Activated CD4-positive, alpha-beta T cell treated with anti-CD3 and anti-CD28 coated beads for 24 hours (primary cell): ENCODE measurements around the gene GFPT1.

ENCODE experiments used
- DNase-seq, 2 donors: peaks; one replicate each; pipeline ENCODE4 v3.0.0-alpha.2; 2020; ENCODE audit warnings: low read depth in 2 of 2

Gene GFPT1

DNA sequence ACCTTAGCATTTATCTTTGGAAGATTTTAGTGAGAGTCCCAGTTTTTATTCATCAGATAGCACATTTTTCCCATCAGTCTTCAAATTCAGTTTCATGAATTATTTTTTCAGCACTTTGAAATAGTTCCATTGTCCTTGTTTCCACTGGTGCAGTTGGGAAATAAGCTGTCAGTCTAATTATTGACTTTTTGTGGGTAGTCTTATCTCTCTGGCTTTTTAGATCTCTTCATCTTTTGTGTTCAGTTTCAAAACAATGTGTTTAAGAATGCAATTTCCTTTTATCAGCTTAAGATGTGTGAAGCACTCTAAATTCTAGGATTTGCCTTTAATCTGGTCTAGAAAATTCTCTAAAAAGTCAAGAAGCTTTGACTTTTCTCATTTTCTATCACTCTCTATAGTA, 70.5 kb downstream of the GFPT1 start:
- no peak for DNase-seq

DNA sequence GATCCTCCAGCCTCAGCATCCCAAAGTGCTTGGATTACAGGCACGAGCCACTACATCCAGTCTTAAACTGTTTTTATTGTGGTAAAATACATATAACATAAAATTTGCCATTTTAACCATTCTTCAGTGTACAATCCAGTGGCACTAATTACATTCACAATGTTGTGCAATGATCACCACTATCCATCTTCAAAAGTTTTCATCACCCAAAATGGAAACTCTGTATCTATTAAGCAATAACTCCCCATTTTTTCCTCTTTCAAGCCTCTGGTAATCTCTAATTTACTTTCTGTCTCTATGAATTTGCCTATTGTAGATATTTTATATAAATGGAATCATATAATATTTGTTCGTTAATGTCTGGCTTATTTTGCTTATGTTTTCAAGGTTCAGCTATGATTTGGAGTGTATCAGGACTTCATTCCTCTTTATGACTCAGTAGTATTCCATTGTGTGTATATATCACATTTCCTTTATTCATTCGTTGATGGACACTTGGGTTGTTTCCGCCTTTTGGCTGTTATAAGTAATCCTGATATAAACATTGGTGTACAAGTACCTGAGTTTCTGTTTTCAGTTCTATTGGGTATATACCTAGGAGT, 71.8 kb downstream of the GFPT1 start:
- DNase-seq = no peak

DNA sequence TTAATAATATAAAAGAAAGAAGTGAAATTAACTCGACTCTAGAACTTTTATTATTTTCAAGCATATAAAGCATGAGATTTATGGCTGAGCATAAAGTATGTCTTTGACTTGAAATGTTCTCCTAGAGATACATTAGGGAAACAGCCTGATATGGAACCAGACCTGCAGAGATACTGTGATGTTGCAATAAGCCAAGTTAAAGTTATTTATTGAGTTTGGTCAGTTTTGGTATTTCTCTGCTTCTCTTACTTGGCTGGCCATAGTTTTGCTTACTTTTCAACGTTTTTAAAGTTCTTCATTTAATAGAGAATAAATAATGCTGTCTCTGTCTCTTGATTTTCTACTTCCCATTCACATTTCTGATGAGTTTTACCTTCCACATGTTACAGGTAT, 76.0 kb downstream of the GFPT1 start:
- DNase-seq = no peak

DNA sequence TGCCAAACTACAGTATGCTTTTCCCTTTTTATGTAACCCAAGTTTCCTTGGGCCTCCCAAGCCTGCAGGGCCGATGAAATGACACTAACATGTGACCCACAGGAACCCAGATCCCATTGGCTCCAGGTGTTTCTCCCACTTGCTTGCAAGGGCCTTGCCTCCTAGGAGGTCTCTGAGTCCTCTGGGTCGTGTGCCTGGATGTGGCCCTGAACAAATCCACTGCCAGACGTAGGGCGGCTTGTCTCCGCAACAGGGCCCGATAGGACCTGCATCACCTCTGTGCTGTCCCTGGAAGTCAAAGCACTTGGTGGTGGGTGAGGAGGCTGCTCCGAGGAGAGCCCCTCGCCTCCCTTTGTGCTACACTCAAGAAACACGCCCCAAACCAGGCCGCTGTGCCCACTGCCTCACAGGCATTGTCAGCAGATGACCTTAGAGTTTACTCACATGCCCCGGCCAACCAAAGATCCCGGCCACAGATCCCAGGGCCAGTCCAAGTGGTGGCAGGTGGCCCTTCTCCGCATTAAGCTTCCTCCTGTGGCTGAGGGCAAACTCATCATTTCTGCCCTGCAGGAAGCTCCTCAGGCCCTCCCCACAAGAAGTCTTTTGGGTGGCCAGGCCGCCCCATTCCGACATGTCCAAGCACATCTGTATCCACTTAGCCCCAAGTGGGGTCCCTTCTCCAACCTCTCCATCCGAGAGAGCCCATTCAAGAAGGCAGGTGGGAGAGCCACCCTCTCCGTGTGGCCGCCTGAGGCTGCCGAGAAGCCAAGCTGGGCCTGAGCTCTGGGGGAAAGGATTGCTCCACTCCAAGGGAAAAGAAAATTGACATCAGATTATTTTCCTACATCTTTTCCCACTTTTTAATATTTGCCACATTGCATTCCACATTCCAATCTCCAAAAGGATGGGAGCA, 76.7 kb downstream of the GFPT1 start:
- DNase-seq = no peak

DNA sequence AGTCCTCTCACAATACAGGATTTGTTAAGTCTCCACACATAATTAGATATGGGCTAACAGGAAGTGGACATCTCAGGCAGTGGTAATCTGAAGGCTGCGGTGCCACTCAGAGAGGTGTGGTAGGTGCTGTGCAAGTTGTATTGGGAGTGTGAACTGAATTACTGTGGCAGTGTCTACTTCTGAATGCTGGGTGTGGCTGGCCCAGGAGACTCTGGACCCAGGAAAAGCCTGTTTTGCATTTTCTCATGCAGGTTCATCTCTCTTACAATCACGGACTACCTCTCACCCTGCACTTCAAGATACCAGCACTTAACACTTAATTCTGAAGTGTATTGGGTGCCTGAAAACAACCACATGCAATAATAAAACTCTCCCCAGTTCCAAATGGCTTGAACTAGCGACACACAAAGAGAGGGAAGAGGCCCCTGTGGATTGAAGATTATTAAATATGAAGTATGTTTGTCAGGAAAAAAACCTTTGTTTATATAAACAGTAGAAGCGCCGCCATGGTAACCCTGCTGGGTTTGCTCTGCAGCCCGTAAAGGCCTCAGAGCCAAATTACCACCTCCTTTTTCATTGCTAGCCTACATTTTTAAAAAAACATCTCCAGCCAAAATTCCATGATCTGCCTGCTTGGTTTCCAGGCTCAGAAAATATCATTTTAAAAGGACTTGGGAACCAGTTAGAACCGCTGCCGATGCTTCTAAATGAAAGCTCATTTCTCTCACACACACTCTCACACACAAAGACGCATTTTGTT, 77.5 kb downstream of the GFPT1 start:
- DNase-seq = no peak

DNA sequence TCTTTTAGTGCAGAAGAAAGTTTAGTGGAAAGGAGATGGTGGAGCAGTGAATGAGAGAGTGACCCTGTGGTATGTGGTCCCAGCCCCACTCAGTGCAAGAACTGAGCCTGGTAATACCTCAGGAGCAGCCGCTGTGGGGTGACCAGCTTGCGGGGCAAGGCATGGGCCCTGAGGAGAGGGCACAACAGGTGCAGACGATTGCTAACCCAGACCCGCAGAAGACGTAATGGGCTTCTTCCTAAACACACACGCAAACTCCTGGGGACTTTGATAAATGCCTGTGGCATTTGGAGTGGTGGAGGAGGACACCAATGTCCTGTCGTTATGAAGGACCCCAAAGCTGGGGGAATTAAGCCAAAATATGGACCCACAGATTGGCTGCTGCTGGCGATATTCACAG, 78.7 kb downstream of the GFPT1 start:
- no peak for DNase-seq

DNA sequence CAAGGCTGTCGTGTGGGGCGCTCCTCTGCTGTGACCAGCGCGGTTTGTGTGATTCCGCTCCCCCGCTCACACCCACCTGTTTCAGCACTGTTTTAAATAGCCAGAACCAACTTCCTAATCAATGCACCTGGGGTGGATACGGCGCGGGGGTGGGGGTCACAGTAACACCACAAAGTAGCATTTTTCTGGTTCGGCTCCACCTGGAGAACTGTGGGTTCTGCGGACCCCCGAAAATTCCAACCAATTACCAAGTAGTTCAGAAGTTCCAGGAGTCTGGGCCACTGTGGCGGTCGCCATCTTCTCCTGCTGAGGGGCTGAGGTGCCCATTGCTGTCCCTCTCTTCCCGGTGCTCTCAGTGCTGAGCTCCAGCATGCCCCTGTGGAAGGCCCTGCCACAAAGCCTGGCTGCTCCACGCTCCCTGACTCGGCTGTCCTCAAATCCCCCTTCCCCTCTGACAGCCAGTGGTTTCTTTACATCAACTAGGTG, 79.4 kb downstream of the GFPT1 start:
- DNase-seq = no peak

DNA sequence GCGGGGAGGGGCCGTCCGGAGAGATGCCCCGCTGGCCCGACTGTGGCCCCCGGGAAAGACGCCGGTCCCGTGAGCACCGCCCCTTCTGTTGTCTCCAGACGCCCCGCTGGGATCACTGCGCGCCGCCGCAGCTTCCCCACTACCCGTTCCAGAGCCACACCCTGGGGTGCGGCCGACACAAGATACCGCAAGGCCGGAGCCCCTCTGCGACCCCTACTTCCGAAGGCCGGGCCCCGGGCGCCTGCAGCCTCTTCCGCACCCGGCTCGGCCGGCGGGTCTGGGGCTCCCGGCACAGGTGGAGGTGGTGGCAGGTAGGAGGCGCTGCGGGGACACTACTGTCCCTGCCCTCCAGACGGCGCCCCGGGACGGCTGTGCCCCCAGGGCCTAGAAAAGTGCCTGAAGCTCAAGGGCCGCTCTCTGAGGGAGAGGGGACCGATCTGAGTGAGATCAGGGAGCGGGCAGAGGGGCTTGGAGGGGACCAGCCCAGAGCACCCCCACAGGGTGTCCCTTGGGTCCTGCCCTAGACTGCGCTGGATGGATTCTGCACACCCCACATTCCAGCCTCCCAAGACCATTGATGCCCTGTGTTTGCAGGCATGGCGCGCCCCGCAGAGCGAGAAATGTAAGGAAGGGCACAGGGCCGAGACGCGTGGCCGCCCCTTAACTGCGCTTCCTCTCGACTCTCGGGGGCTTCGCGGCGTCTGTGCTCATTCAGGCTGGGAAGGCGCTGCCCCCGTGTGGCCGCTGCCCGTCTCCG, 80.0 kb downstream of the GFPT1 start:
- peak; percentile 49 to 58 for DNase-seq

DNA sequence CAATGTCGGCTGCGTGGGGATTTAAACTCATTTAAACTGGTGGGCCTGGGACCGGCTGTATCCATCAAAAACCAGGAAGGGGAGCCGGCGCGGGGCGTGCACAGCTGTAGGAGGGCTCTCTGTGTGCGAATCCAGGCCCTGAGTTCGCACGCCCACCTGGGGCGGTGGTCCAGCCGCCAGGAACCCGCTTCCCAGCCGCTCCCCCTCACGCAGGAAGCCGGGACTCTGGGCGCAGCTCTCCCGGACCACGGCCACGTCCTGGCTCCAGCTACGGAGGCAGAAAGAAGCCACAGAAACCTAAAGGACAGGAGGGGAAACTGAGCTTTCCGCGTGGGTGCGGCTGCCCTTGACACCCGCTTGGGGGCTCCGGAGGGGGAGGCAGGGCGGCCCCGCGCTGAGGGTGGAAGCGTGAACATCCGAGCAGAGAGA, 80.6 kb downstream of the GFPT1 start:
- DNase-seq = no peak

DNA sequence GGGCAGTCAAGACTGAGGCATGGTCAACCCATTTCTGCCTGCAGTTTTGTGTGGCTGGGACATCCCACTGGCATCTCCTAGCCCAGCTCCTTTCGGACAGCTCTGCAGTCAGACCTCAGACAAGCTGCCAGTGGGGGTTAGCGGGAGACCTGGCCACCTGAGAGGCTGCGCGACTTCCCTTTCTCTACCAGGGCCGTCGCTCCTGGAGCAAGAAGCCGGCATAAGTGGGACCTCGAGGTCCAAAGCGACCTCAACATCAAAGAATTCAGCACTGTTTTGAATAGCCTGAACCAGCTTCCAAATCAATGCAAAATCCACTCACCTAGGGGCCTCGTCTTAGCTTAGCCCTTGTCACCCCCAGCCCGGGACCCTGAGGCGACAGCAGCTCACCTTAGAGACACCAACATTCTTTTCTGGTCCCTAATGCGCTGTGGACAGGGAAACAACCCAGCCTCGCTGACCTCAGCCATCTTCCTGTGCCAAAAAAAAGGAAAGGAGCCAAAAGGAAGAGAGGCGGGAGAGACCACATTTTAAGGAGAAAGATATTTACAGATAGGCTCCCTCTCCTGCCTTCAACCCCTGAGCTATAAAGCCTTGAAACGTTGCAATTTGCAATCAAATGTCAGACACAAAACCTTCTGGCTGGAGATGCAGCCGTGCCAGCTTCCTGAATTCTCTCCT, 81.2 kb downstream of the GFPT1 start:
- DNase-seq = no peak

DNA sequence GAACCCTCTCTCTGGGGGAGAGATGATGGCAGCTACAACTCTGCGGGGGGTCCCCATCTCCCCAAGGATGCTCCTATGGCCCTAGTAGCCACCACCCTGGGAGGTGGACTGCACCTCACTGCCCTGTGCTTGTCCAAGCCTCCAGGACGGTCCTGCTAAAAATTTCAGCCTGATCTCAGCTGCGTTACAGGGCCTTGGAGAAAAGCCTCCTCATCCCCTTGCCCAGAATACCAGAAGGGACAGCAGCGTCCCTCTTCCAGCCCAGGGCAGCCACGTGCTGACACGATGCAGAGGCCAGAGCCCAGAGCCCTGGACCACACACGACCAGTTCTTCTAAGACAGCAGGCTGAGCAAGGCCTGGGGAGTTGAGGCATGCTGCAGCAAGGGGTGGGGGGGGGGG, 81.9 kb downstream of the GFPT1 start:
- no peak for DNase-seq

DNA sequence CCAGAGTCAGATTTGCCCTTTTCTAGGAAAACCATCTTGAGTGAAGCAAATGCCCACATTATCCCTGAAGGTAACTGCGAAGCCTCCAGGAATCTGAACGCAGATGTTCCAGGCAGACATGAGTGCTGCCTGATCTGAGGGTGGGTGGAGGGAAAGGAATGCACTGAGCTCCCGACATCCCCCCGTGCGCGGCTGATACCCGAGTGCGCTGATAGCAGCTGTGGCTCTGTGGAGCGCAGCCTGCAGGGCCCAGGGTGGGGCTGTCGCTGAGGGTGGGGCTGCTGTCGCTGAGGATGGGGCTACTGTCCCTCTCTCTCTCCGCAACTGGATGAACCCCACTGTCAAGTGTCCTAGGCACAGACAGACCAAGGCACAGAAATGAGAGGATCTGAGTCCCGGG, 82.4 kb downstream of the GFPT1 start:
- no peak for DNase-seq

DNA sequence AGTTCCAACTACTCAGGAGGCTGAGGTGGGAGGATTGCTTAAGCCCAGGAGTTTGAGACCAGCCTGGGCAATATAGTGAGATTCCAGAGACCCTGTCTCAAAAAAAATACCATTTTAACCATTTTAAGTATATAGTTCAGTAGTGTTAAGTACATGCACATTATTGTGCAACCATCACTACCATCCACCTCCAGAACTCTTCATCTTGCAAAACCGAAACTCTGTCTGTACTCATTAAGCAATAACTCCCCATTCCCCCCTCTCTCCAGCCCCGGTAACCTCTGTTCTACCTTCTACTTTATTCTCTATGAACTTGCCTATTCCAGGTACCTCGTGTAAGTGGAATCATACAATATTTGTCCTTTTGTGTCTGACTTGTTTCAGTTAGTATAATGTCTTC, 86.4 kb downstream of the GFPT1 start:
- DNase-seq = no peak

DNA sequence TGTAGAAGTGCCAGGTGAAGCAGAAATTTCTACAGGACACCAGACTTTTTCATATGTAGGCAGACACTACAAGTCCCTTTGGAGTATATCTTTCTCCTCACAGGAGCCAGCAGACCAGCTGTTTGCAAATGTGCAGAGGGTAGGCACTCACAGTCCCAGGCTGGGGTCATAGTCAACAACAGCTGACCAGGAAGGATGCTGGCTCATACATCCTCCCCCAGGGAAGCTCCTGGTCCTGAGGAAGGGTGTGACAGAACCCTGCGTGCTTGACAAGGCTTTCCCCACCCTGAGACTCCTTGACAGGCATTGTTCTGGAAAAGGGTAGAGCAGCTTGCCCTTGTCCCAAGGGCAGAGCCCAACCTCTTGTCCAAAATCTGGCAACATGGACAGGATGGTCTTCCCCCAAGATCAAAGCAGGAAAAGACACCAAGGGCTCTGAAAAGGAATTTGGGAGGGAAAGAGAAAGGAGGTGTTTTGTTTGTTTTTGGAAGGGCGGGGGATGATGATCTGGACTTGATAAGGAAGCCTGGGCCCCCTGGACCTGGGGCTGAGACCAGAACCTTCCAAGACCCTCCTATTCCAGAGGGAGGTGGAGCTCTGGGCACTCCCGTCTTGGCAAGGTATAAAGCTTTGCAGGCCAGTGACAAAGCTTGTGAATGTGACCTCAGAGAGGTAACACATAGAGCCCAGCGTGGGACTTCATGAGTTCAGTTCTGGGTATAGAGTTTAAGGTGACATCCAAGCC, 87.1 kb downstream of the GFPT1 start:
- DNase-seq = no peak

DNA sequence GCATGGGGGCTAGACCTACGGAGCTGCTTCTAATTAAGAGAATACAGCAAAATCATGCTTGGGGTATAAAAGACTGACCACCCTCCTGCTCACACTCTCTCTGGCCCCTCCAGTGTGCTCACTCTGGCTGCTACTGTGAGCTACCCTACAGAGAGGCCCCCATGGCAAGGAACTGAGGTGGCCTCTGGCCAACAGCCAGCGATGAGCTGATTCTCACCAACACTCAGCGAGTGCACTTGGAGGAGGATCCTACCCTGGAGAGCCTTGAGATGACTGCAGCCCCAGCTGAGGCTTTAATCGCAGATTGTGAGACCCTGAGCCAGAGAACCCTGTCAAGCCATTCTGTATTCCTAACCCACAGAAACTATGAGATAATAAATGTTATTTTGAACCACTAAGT, 88.2 kb downstream of the GFPT1 start:
- DNase-seq = no peak

DNA sequence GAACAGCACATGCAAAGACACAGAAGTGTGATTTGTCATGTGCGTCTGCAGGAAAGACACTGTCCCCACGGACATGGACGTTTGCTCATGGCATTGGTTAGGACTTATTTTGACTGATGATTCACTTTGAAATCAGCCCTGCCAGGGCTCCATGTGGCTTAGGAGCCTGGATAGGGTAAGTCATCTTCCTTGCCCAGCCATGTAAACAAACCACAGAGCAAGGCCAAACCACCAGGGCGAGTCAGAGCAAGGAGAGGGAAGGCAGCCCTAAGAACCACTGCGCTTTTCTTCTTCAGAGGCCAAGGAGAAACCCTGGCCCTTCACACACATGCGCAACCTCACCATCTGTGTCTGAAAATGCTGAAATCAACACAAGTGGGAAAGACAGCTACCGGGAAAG, 88.8 kb downstream of the GFPT1 start:
- no peak for DNase-seq

DNA sequence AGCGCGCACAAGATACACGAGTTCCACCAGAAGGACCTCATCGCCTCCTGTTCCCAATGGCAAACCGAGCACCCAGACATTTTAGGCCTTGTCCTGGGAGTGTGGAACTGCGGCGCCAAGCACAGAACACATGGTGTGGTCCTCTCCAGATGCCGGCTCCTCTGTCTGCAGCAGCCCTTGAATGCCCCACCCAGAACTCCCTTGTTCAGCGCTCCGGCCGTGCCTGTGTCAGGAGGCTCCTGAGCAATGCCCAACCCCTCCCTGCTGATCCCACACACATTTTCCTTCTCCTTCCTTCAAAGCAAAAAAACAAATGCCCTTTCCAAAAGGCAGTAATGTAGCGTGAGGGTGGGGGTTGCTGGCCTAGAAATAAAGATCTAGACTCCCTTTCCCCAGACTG, 89.8 kb downstream of the GFPT1 start:
- DNase-seq = no peak

DNA sequence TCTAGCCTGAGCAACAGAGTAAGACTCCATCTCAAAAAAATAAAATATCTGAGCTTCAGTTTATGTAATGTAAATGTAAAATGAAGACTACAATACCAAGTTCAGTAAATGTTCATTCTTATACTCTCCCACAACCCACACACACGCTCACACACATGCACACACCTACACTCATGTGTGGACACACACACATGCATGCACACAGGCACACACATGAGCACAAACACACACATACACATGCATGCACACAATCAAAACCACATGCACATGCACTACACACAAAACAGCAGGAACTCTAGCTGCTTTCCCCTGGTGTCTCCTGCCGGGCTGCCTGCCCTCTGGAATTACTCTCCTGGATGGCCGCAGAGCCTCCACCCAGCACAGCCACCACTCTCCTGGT, 90.6 kb downstream of the GFPT1 start:
- no peak for DNase-seq

DNA sequence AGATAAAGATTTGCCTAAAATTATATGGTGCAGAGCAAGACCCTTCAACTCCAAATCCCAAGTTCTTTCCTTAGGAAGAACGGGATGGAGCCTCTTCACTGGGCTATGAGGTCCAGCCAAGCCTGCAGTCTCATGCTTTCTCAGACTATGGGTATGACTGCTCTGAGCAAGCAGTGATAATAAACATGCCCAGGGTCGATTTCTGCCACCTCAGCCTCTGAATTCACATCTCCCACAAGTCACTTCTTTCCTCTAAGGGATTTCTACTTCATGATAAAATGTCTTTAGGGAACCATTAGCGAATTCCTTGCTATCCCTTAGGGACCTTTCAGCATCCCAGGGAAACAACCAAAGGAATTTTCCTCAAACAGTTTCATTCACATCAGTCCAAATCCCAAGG, 94.8 kb downstream of the GFPT1 start:
- DNase-seq = no peak

DNA sequence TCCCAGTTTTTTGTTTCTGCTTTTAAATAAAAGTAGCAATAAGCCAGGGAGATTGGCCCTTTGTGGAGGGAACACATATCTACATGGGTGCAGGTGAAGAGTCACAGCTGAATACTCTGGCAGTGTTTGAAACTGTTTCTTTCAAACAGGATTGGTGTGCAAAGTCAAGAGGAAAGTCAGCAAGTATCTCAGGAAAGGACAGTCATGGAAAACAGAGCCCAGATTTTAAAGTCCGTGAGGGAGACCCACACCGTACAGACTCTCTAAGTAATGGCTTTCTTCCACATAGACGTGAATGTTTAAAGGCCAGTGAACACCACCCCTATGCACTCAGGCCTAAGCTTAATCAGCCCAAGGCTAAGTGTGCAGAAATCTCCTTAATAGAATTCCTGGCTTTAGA, 95.3 kb downstream of the GFPT1 start:
- DNase-seq = no peak
